Muscle layer of duodenum (tissue), 2 donors: ENCODE results near the gene MLLT3.

Experiments
- H3K27ac ChIP-seq: one replicate; pipeline ENCODE4 v1.7.0; 2013; ENCODE audit warnings: mild to moderate bottlenecking, low read length
- H3K27me3 ChIP-seq: one replicate; pipeline ENCODE4 v1.7.0; 2013; ENCODE audit warnings: low read depth, mild to moderate bottlenecking, control low read depth, low read length
- H3K36me3 ChIP-seq, 2 donors: one replicate each; pipeline ENCODE4 v1.7.0; 2013; ENCODE audit warnings: low read length in 2 of 2, control low read depth in 1 of 2, mild to moderate bottlenecking in 1 of 2; ENCODE audit not compliant: insufficient read depth in 2 of 2, control insufficient read depth in 1 of 2
- H3K4me1 ChIP-seq, 2 donors: one replicate each; pipeline ENCODE4 v1.7.0; 2013; ENCODE audit warnings: low read length in 2 of 2, mild to moderate bottlenecking in 2 of 2, control low read depth in 1 of 2, moderate library complexity in 1 of 2; ENCODE audit not compliant: insufficient read depth in 2 of 2, control insufficient read depth in 1 of 2
- H3K4me3 ChIP-seq, 2 donors: one replicate each; pipeline ENCODE4 v1.7.0; 2013; ENCODE audit warnings: low read length in 2 of 2, low read depth in 1 of 2, mild to moderate bottlenecking in 1 of 2
- H3K9me3 ChIP-seq, 2 donors: one replicate each; pipeline ENCODE4 v1.7.0; 2013; ENCODE audit warnings: low read length in 2 of 2, control low read depth in 1 of 2, mild to moderate bottlenecking in 1 of 2; ENCODE audit not compliant: control insufficient read depth in 1 of 2
- donor health status: healthy.

Gene MLLT3

DNA sequence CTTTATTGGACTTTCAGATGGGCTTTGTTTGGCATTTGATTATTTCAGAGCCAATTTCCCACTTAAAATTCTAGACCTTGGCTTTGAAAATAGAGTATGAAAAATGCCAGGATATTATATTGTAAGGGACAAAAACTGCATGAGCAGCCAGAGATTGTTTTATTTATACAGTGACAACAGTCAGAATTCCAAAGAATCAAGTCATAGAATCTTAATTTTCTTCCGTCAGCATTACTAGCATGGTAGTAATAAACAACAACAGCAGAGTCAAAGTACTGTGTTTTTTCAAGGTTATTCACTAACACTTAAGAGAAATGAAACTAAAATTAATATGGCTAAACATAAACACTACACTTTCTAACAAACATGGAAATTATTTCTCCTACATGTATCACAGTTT, 52.2 kb downstream of the MLLT3 start:
- no peaks in the 10 kb centered on the region for H3K36me3 ChIP-seq
- H3K27me3 ChIP-seq = no peaks in the 10 kb centered on the region
- peaks cover 5 to 33% of the 10 kb centered on the region in 2 donors for H3K4me1 ChIP-seq
- no peaks in the 10 kb centered on the region for H3K9me3 ChIP-seq
- H3K27ac ChIP-seq = peak overlapping the region; percentile 49
- H3K4me3 ChIP-seq = peak overlapping the region in 1 of 2 donors; percentile 2

DNA sequence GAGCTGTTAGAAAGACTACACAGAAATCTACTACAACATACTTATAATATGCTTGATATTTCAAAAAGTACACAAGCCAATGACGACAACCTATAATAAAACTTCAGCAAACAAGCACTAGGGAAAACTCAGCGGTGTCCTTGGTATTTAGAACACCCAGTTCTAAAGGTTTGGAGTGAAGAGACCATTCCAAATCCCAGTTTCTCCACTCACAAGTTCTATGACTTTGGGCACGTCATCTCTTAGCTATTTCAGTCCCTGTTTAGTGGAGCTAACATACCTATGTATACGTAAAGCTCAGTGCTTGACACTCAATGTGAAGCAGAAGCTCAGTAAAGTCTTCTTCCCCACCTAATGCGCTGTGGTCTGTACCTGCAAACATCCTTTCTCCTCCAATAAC, 52.8 kb downstream of the MLLT3 start:
- H3K4me3 ChIP-seq = no peak overlapping the region
- H3K36me3 ChIP-seq = no peaks in the 10 kb centered on the region
- H3K4me1 ChIP-seq = peaks cover 5 to 33% of the 10 kb centered on the region in 2 donors
- no peak overlapping the region for H3K27ac ChIP-seq
- H3K9me3 ChIP-seq = no peaks in the 10 kb centered on the region
- H3K27me3 ChIP-seq = no peaks in the 10 kb centered on the region

- no peaks in the 10 kb centered on the region for H3K36me3 ChIP-seq
- H3K9me3 ChIP-seq = no peaks in the 10 kb centered on the region
- H3K4me3 ChIP-seq = no peak overlapping the region
- peaks cover 8 to 37% of the 10 kb centered on the region in 2 donors for H3K4me1 ChIP-seq
- no peak overlapping the region for H3K27ac ChIP-seq
- H3K27me3 ChIP-seq = no peaks in the 10 kb centered on the region
Observed at GRCh38 chr9:20568400-20568799, 53.9 kb downstream of the MLLT3 start.

DNA sequence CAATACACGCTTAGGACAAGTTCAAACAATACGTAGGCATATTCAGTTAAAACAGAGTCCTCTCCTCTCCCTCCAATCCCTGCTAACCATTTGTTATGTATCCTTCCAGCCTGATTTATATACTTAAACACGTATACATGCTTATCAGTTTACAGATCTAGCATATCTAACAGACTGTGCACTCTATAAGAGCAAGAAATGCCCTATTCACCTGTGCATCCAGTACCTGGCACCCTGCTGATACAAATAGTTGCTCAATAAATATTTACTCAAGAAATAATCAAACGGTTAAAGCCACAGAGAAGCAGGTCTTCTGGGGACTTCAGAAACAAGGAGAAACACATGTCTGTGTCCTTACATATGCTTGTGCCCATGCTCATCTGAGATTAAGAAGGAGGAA, 55.9 kb downstream of the MLLT3 start:
- no peaks in the 10 kb centered on the region for H3K36me3 ChIP-seq
- no peaks in the 10 kb centered on the region for H3K9me3 ChIP-seq
- H3K4me3 ChIP-seq = no peak overlapping the region
- H3K27me3 ChIP-seq = no peaks in the 10 kb centered on the region
- peaks cover 16 to 45% of the 10 kb centered on the region in 2 donors for H3K4me1 ChIP-seq
- no peak overlapping the region for H3K27ac ChIP-seq

- H3K36me3 ChIP-seq = no peaks in the 10 kb centered on the region
Observed at GRCh38 chr9:20564650-20565049, 57.6 kb downstream of the MLLT3 start.

GRCh38 chr9:20563917-20564316, 58.4 kb downstream of the MLLT3 start:
- H3K4me3 ChIP-seq = no peak overlapping the region
- no peak overlapping the region for H3K27ac ChIP-seq
- peaks cover 11 to 34% of the 10 kb centered on the region in 2 donors for H3K4me1 ChIP-seq
- no peaks in the 10 kb centered on the region for H3K27me3 ChIP-seq
- no peaks in the 10 kb centered on the region for H3K9me3 ChIP-seq
- H3K36me3 ChIP-seq = no peaks in the 10 kb centered on the region

More at GRCh38 chr9:20564650-20565049, 57.6 kb downstream of the MLLT3 start:
- Histone ChIP-seq H3K4me1 (peaks cover 11 to 35% of the 10 kb centered on the region in 2 donors), H3K27ac (no peak overlapping the region), H3K4me3 (no peak overlapping the region), H3K9me3 (no peaks in the 10 kb centered on the region), H3K27me3 (no peaks in the 10 kb centered on the region)

- Histone ChIP-seq H3K9me3 (no peaks in the 10 kb centered on the region), H3K4me1 (peaks cover 18 to 35% of the 10 kb centered on the region in 2 donors), H3K27me3 (no peaks in the 10 kb centered on the region), H3K36me3 (no peaks in the 10 kb centered on the region), H3K4me3 (no peak overlapping the region), H3K27ac (no peak overlapping the region)
Observed at GRCh38 chr9:20562051-20562450, 60.2 kb downstream of the MLLT3 start.

- no peaks in the 10 kb centered on the region for H3K27me3 ChIP-seq
- no peak overlapping the region for H3K4me3 ChIP-seq
- no peaks in the 10 kb centered on the region for H3K36me3 ChIP-seq
- no peaks in the 10 kb centered on the region for H3K9me3 ChIP-seq
- peaks cover 18 to 35% of the 10 kb centered on the region in 2 donors for H3K4me1 ChIP-seq
- H3K27ac ChIP-seq = no peak overlapping the region
Observed at GRCh38 chr9:20561531-20561930, 60.8 kb downstream of the MLLT3 start.

DNA sequence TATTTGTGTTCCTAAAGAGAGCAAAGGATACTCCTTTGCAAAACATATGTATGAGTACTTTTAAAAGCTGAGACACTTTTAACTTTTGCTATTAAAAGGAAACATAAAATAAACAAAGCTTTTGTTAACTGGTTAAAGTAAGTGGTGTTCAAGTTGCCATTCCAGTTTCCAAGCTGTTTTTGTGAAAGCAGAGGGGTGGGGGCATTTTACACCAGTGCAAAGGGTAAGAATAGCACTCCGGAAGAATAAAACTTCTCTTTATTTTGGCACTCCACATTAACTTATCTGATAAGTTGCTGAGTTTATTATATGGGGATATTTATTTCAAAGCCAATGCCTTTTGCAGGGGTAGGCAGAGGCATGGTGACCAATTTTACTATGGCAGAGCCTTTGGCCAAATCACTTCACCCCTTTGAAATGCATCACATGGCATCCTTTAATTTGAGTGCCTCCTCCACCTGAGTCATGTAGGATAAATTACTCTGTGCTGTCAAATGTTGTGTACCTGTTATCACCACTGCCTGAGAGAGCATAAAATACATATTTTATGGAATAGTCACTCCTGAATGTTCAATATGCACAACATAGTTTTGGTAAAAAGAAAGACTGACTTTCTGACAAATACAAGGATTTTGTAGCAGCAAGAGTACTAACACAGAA, 62.9 kb downstream of the MLLT3 start:
- Histone ChIP-seq H3K27me3 (no peaks in the 10 kb centered on the region), H3K27ac (no peak overlapping the region), H3K9me3 (no peaks in the 10 kb centered on the region), H3K4me3 (no peak overlapping the region), H3K4me1 (peaks cover 18 to 35% of the 10 kb centered on the region in 2 donors), H3K36me3 (no peaks in the 10 kb centered on the region)

- Histone ChIP-seq H3K9me3 (no peaks in the 10 kb centered on the region), H3K27me3 (no peaks in the 10 kb centered on the region), H3K4me3 (no peak overlapping the region), H3K4me1 (peaks cover 17 to 32% of the 10 kb centered on the region in 2 donors), H3K36me3 (no peaks in the 10 kb centered on the region), H3K27ac (no peak overlapping the region)
Observed at GRCh38 chr9:20558566-20559016, 63.7 kb downstream of the MLLT3 start.

GRCh38 chr9:20557890-20558565, 64.3 kb downstream of the MLLT3 start:
- Histone ChIP-seq H3K36me3 (no peaks in the 10 kb centered on the region), H3K4me1 (peaks cover 12 to 36% of the 10 kb centered on the region in 2 donors)

More at GRCh38 chr9:20557890-20558565, 64.3 kb downstream of the MLLT3 start:
- H3K9me3 ChIP-seq = no peaks in the 10 kb centered on the region
- H3K4me3 ChIP-seq = no peak overlapping the region
- H3K27me3 ChIP-seq = no peaks in the 10 kb centered on the region
- H3K27ac ChIP-seq = no peak overlapping the region
